ENCODE data around the gene SYNDIG1. TPM values are rescaled to one million over a fixed set of nuclear protein-coding genes. Genes with fewer than 3 reads are reported as not detected.

Gene SYNDIG1
- total RNA-seq, 1 experiment from 2014 or later: 5.4 TPM

- Histone ChIP-seq H2BK5ac (ENCODE audit: insufficient read length, low read length) (no peak overlapping the region), H3K4me1 (ENCODE audit: insufficient read depth, low read length) (no peaks in the 10 kb centered on the region), H3K56ac (ENCODE audit: insufficient read length, low read depth, low read length) (no peak overlapping the region), H3K27ac (ENCODE audit: insufficient read length, low read depth, low read length) (no peak overlapping the region), H3K27me3 (ENCODE audit: insufficient read depth, low read length) (no peaks in the 10 kb centered on the region; the same call in 1 of the 2 replicates), H3K14ac (ENCODE audit: insufficient read depth, low read length) (no peak overlapping the region), H4K20me1 (ENCODE audit: control insufficient read depth, insufficient read depth, insufficient read length) (no peaks in the 10 kb centered on the region), H3K79me2 (ENCODE audit: insufficient read depth, low read length) (no peaks in the 10 kb centered on the region), H4K8ac (replicated peaks; ENCODE audit: insufficient read length, low read depth, low read length) (no peak overlapping the region), H2AK5ac (ENCODE audit: insufficient read length, low read length) (no peak overlapping the region), H2BK120ac (ENCODE audit: low read depth, low read length, poor library complexity, severe bottlenecking) (no peak overlapping the region), H3K9me3 (ENCODE audit: control insufficient read depth, low read depth, low read length) (no peaks in the 10 kb centered on the region), H3K79me1 (ENCODE audit: insufficient read depth, low read depth, low read length, poor library complexity, severe bottlenecking) (no peaks in the 10 kb centered on the region), H3K23me2 (ENCODE audit: insufficient read length, low read depth, low read length, poor library complexity, severe bottlenecking) (no peaks in the 10 kb centered on the region), H2BK12ac (ENCODE audit: insufficient read length, low read depth, low read length) (no peak overlapping the region), H2BK20ac (ENCODE audit: low read depth, low read length, poor library complexity, severe bottlenecking) (no peak overlapping the region), H3K9ac (ENCODE audit: extremely low read depth, insufficient read length, low read length) (no peak overlapping the region), H4K91ac (ENCODE audit: insufficient read length, low read depth, low read length) (no peak overlapping the region), H3K4ac (ENCODE audit: low read depth, low read length) (no peak overlapping the region), H3T11ph (ENCODE audit: low read length) (no peak overlapping the region), H2BK15ac (ENCODE audit: low read depth, low read length) (no peak overlapping the region), H4K5ac (ENCODE audit: insufficient read length, low read depth, low read length) (no peak overlapping the region), H2AFZ (ENCODE audit: low read length) (no peak overlapping the region), H3K4me2 (ENCODE audit: insufficient read depth, insufficient read length, low read length) (no peak overlapping the region), H3K18ac (ENCODE audit: insufficient read length, low read depth, low read length) (no peak overlapping the region), H3K23ac (ENCODE audit: insufficient read length, low read depth, low read length) (no peak overlapping the region)
- Mint-ChIP-seq H3K4me3 (no peak overlapping the region), H3K27me3 (ENCODE audit: low read depth) (no peaks in the 10 kb centered on the region; the same call in 1 of the 2 replicates), H3K36me3 (ENCODE audit: insufficient read depth in 1 of 3, low read depth in 3 of 3) (peaks cover 9 to 21% (median 16%) of the 10 kb centered on the region in 3 experiments), H3K9me3 (peaks cover 6 to 19% of the 10 kb centered on the region in 2 experiments), H3K27ac (no peak overlapping the region), H3K4me1 (peaks cover 6 to 7% of the 10 kb centered on the region in 2 experiments; a peak in 2 of 4 replicates)
- WGBS (ENCODE audit: extremely low coverage, insufficient read length, low lambda C conversion rate): no CpG with 5 or more reads among the region's 7 CpGs
- no peak for DNase-seq
- no peak for TF ChIP-seq CTCF (conservative IDR thresholded peaks at IDR 0.05)
These were observed 97.2 kb downstream of the SYNDIG1 start for GRCh38 chr20:24566656-24567055.
